ENCODE data around the gene ZNF891.

DNA sequence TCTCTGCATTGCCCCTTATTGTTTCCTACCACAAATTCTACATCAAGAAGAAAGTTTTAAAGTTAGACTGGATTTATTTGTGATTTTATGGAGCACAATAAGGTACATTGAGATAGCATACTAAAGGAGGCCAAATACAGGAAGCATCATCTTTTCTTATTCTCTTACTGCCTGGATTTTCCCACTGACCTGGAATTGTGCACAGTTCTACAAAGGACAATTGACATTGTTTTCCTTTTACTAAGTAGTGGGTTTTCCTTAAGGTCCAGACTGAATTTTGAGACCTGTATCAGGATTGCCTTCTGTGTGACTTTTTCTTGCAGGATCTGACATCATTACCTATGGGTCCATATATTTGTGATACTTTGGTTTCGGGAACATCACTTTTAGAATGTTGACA, 68.1 kb downstream of the ZNF891 start:
- TF ChIP-seq, protein P1, sequence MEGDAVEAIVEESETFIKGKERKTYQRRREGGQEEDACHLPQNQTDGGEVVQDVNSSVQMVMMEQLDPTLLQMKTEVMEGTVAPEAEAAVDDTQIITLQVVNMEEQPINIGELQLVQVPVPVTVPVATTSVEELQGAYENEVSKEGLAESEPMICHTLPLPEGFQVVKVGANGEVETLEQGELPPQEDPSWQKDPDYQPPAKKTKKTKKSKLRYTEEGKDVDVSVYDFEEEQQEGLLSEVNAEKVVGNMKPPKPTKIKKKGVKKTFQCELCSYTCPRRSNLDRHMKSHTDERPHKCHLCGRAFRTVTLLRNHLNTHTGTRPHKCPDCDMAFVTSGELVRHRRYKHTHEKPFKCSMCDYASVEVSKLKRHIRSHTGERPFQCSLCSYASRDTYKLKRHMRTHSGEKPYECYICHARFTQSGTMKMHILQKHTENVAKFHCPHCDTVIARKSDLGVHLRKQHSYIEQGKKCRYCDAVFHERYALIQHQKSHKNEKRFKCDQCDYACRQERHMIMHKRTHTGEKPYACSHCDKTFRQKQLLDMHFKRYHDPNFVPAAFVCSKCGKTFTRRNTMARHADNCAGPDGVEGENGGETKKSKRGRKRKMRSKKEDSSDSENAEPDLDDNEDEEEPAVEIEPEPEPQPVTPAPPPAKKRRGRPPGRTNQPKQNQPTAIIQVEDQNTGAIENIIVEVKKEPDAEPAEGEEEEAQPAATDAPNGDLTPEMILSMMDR (IDR thresholded peaks at IDR 0.05): no peak
- TF ChIP-seq POLR2A (IDR thresholded peaks at IDR 0.05): no peak

All from heart left ventricle (tissue), 13 donors.